Lower lobe of right lung (tissue), 2 donors: ENCODE measurements around the gene ST3GAL3. TPM values are rescaled to one million over a fixed set of nuclear protein-coding genes. Genes with fewer than 3 reads are reported as not detected.

Experiments used
- ATAC-seq, 2 donors: fragments of 200-7000 bp; cut with Tn5 transposase; one replicate each; pipeline ENCODE4 v1.9.1; 2020 to 2022; ENCODE audit warnings: mild to moderate bottlenecking in 2 of 2, moderate library complexity in 2 of 2
- DNase-seq: peaks from one replicate; pipeline ENCODE4 v3.0.0-alpha.2; 2020
- H3K27ac ChIP-seq: fragments of 200-600 bp; one replicate; pipeline ENCODE4 v1.8.0; 2022
- H3K27me3 ChIP-seq: fragments of 200-600 bp; one replicate; pipeline ENCODE4 v1.8.0; 2022; ENCODE audit warnings: low read depth
- H3K36me3 ChIP-seq: fragments of 200-600 bp; one replicate; pipeline ENCODE4 v1.8.0; 2022; ENCODE audit warnings: mild to moderate bottlenecking
- H3K4me1 ChIP-seq: fragments of 200-600 bp; one replicate; pipeline ENCODE4 v1.8.0; 2022
- H3K4me3 ChIP-seq: fragments of 200-600 bp; one replicate; pipeline ENCODE4 v1.8.0; 2022; ENCODE audit warnings: mild to moderate bottlenecking
- H3K9me3 ChIP-seq: fragments of 200-600 bp; one replicate; pipeline ENCODE4 v1.8.0; 2022
- CTCF ChIP-seq: fragments of 200-600 bp; IDR thresholded peaks from one replicate; pipeline ENCODE4 v1.8.0; 2022; ENCODE audit warnings: antibody characterized with exemption, mild to moderate bottlenecking
- intact Hi-C: fragments of 100-400 bp; cut with DNase I; formaldehyde crosslinking; loops from one replicate; pipeline ENCODE4 v1.11.0; 2022
- total RNA-seq: library from RNA; stranded (reverse); fragmentation: NEBNext Ultra II Directional; extraction: Animal tissue kit (Norgen Biotek cat#: 25700); gene quantifications from one replicate; pipeline ENCODE4 v1.2.1, GENCODE V29; 2021
- donor health status: DM: no; HTN: yes; CAD: no; lungs with severe emphysema.

ST3GAL3 gene
- total RNA-seq, 1 donor from 2014 or later, result 23.6 TPM

GRCh38 chr1:43953361-43953760 is 246.0 kb downstream of the ST3GAL3 start:
- H3K9me3 ChIP-seq, result no peaks in the 10 kb centered on the region
- no peaks in the 10 kb centered on the region for H3K27me3 ChIP-seq
- H3K4me1 ChIP-seq, result peaks cover 7% of the 10 kb centered on the region
- DNase-seq (no peak), ATAC-seq (no peak)
- H3K27ac ChIP-seq, result no peak overlapping the region
- peaks cover 40% of the 10 kb centered on the region for H3K36me3 ChIP-seq
- no peak overlapping the region for H3K4me3 ChIP-seq
- intact Hi-C loops, result no loop called here
- TF ChIP-seq CTCF, result no peak

- Histone ChIP-seq H3K9me3 (no peaks in the 10 kb centered on the region), H3K4me3 (no peak overlapping the region), H3K36me3 (peaks cover 47% of the 10 kb centered on the region), H3K27ac (no peak overlapping the region), H3K4me1 (peaks cover under 1% of the 10 kb centered on the region), H3K27me3 (no peaks in the 10 kb centered on the region)
- ATAC-seq (no peak), DNase-seq (no peak)
- no peak for TF ChIP-seq CTCF
- intact Hi-C loops, result no loop called here
Measured at GRCh38 chr1:43954036-43954435, 246.7 kb downstream of the ST3GAL3 start.

DNA sequence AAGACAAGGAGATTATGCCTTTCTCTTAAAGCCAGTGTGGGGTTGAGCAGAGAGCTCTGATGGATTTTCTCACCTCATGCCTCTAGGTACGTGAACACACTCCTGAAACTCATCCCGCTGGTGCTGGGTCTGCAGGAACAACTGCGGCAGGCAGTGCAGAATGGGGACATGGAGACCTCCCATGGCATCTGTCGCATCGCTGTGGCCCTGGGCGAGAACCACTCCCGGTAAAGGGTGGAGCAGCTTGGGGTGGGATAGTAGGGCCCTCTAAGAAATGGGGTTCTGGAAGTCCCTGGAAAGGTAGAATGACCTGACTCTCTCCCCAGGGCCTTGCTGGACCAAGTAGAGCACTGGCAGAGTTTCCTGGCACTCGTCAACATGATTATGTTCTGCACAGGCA is 248.9 kb downstream of the ST3GAL3 start:
- H3K36me3 ChIP-seq, result peaks cover 53% of the 10 kb centered on the region
- no peaks in the 10 kb centered on the region for H3K9me3 ChIP-seq
- ATAC-seq (no peak), DNase-seq (no peak)
- no peak for TF ChIP-seq CTCF
- H3K4me1 ChIP-seq, result no peaks in the 10 kb centered on the region
- no peaks in the 10 kb centered on the region for H3K27me3 ChIP-seq
- intact Hi-C loops, result no loop called here
- no peak overlapping the region for H3K4me3 ChIP-seq
- H3K27ac ChIP-seq, result no peak overlapping the region

DNA sequence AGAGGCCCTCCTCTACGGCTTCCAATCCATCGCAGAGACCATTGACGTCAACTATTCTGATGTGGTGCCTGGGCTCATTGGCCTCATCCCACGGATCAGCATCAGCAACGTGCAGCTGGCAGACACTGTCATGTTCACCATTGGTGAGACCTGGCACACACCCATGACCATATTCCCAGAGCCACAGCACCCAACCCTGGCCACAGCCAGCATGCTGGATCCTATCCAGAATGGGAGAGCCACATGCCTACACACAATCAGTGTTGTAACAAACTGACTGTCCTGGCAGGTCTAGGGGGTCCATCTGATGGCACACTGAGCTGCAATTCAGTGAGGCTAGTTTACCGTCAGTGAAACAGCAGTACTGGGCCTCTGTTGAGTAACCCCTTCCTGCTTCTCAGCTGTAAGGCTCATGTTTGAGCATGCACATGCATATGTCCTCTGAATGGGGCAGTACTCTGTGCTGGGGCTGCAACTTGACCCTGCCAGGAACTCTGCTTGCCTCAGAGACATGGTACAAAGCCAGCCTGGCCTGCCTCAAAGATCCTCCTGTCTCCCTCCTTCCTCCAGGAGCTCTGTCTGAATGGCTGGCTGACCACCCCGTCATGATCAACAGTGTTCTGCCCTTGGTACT is 250.2 kb downstream of the ST3GAL3 start:
- no peak for ATAC-seq

DNA sequence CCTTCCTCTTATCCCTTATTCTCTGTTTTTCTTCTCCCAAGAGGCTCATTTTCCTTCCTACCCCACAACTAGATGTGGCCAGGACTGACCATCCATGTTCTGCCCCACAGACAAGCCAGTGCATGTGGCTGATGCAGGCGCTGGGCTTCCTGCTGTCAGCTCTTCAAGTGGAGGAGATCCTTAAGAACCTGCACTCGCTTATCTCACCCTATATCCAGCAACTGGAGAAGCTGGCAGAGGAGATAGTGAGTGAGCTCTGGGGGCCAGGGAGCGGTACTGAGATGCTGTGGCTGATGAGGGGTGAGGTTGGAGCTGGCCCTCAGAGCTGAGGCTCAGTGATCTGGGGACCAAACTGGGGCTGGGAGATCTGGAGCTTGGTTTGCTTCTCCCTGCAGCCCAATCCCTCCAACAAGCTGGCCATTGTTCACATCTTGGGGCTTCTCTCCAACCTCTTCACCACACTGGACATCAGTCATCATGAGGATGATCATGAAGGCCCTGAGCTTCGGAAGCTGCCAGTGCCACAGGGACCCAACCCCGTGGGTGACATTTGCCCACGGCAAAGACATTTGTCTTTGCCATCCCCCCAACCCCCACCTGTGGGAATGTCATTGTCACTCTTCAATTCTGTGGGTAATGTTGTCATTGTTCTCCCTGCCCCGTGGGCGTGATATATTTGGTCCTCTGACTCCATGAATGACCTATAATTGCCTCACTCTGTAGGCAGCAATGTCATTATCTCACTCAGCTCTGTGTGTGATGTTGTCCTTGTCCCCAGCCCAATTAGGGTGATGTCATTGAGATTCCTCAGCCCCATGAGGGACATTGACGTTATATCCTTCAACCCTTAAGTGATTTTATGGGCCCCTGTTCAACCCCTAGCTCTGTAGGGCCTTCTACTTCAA is 251.3 kb downstream of the ST3GAL3 start:
- H3K27ac ChIP-seq, result no peak overlapping the region
- TF ChIP-seq CTCF, result no peak
- ATAC-seq, result no peak
- peaks cover 73% of the 10 kb centered on the region for H3K36me3 ChIP-seq
- intact Hi-C loops, result no loop called here
- DNase-seq, result no peak
- no peaks in the 10 kb centered on the region for H3K9me3 ChIP-seq
- H3K4me3 ChIP-seq, result no peak overlapping the region
- no peaks in the 10 kb centered on the region for H3K27me3 ChIP-seq
- H3K4me1 ChIP-seq, result no peaks in the 10 kb centered on the region

More for the DNA sequence above, 250.2 kb downstream of the ST3GAL3 start:
- no peak for TF ChIP-seq CTCF
- no peaks in the 10 kb centered on the region for H3K27me3 ChIP-seq
- no peaks in the 10 kb centered on the region for H3K9me3 ChIP-seq
- H3K27ac ChIP-seq, result no peak overlapping the region
- no peaks in the 10 kb centered on the region for H3K4me1 ChIP-seq
- intact Hi-C loops, result no loop called here
- H3K36me3 ChIP-seq, result peaks cover 64% of the 10 kb centered on the region
- H3K4me3 ChIP-seq, result no peak overlapping the region
- no peak for DNase-seq
